ENCODE data around the gene NPC1.

DNA sequence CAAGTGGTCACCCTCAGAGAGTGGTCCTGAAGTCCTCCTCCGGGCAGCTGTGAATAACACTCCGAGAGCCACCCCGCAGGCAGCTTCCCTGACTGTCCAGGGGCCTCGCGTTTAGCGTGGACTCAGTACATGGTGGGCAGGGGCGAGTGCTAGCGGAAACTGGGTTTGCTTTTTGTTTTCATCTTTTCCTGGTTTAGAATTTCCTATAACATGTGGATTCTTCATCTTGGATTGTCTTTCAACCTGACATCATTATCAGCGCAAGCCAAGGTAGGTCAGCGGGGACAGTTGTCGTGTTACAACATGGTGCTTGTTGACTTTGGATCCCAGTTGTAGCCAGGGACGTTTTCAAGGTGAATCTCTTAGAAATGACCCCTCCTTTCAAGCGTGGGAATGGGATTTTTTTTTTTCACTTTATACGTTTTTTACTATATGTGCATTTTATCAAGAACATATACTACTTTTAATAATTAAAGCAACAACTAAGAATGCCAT is 62.0 kb downstream of the NPC1 start:
- TF ChIP-seq, protein P1, sequence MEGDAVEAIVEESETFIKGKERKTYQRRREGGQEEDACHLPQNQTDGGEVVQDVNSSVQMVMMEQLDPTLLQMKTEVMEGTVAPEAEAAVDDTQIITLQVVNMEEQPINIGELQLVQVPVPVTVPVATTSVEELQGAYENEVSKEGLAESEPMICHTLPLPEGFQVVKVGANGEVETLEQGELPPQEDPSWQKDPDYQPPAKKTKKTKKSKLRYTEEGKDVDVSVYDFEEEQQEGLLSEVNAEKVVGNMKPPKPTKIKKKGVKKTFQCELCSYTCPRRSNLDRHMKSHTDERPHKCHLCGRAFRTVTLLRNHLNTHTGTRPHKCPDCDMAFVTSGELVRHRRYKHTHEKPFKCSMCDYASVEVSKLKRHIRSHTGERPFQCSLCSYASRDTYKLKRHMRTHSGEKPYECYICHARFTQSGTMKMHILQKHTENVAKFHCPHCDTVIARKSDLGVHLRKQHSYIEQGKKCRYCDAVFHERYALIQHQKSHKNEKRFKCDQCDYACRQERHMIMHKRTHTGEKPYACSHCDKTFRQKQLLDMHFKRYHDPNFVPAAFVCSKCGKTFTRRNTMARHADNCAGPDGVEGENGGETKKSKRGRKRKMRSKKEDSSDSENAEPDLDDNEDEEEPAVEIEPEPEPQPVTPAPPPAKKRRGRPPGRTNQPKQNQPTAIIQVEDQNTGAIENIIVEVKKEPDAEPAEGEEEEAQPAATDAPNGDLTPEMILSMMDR (IDR thresholded peaks at IDR 0.05; ENCODE audit: extremely low read depth in 1 of 2, insufficient read depth in 1 of 2, low read depth in 1 of 2, low read length in 2 of 2) = no peak
- no peak for TF ChIP-seq POLR2A (IDR thresholded peaks at IDR 0.05; ENCODE audit: low read depth, low read length)
- TF ChIP-seq EZH2 (IDR thresholded peaks at IDR 0.05; ENCODE audit: borderline replicate concordance, low read depth, low read length, severe bottlenecking) = no peak
- no peak for TF ChIP-seq GATA2 (IDR thresholded peaks at IDR 0.05; ENCODE audit: insufficient read depth, insufficient read length, low read depth, low read length)

All from endothelial cell of umbilical vein (primary cell).